B cell (primary cell): ENCODE data around the gene LRCOL1.

Source experiments
- CTCF ChIP-seq: fragments of 200-600 bp; IDR thresholded peaks from one replicate; pipeline ENCODE4 v1.8.0; 2022; ENCODE audit warnings: antibody characterized with exemption, mild to moderate bottlenecking
- EZH2 ChIP-seq: IDR thresholded peaks from 2 replicates; pipeline ENCODE4 v1.6.1; 2012; ENCODE audit warnings: borderline replicate concordance, low read depth, mild to moderate bottlenecking, moderate library complexity, low read length; ENCODE audit not compliant: insufficient read depth, poor library complexity, severe bottlenecking

- no peak for TF ChIP-seq CTCF
- TF ChIP-seq EZH2: no peak
These were observed 22.3 kb upstream of the LRCOL1 start for GRCh38 chr12:132632521-132633228.
